Fibroblast of lung (primary cell): ENCODE data around the gene CAMTA1. TPM values are rescaled to one million over a fixed set of nuclear protein-coding genes. Genes with fewer than 3 reads are reported as not detected.

Experiments used
- DNase-seq, 2 donors: peaks; one replicate each; pipeline versions ENCODE4 v3.0.0 to v3.0.0-alpha.2; 2010; ENCODE audit warnings: low read depth in 2 of 2
- H2AFZ ChIP-seq: 2 replicates; pipeline ENCODE4 v1.5.1; 2012; ENCODE audit warnings: low read length, control low read depth, inconsistent platforms
- H3K27ac ChIP-seq: 2 replicates; pipeline ENCODE4 v1.5.1; 2011; ENCODE audit warnings: low read length, control low read depth; ENCODE audit not compliant: insufficient read depth
- H3K27me3 ChIP-seq: 2 replicates; pipeline ENCODE4 v1.5.1; 2011; ENCODE audit warnings: mild to moderate bottlenecking, low read length; ENCODE audit not compliant: control insufficient read depth, insufficient read depth
- H3K36me3 ChIP-seq: 2 replicates; pipeline ENCODE4 v1.5.1; 2011; ENCODE audit warnings: low read length; ENCODE audit not compliant: control insufficient read depth, insufficient read depth
- H3K4me1 ChIP-seq: 2 replicates; pipeline ENCODE4 v1.5.1; 2011; ENCODE audit warnings: low read length; ENCODE audit not compliant: control insufficient read depth, insufficient read depth; ENCODE audit errors: extremely low read depth
- H3K4me2 ChIP-seq: 2 replicates; pipeline ENCODE4 v1.5.1; 2011; ENCODE audit warnings: low read length, control low read depth; ENCODE audit not compliant: insufficient read depth; ENCODE audit errors: extremely low read depth
- H3K4me3 ChIP-seq, 4 experiments: fragments of 200-600 bp in 1 of 4; sonication (generic) in 1 of 4; replicated peaks in 1 of 4; 2 replicates each; pipeline ENCODE4 v1.5.1; 2011 to 2016; ENCODE audit warnings: low read length in 4 of 4, low read depth in 3 of 4, mild to moderate bottlenecking in 3 of 4, control low read depth in 2 of 4, inconsistent platforms in 1 of 4, mixed read lengths in 1 of 4; ENCODE audit not compliant: insufficient read depth in 1 of 4; ENCODE audit errors: control extremely low read depth in 1 of 4
- H3K79me2 ChIP-seq: 2 replicates; pipeline ENCODE4 v1.5.1; 2012; ENCODE audit warnings: mild to moderate bottlenecking, low read length, inconsistent platforms; ENCODE audit not compliant: control insufficient read depth, insufficient read depth
- H3K9ac ChIP-seq: 2 replicates; pipeline ENCODE4 v1.5.1; 2011; ENCODE audit warnings: mild to moderate bottlenecking, low read length, control low read depth; ENCODE audit not compliant: insufficient read depth
- H3K9me3 ChIP-seq: 2 replicates; pipeline ENCODE4 v1.5.1; 2012; ENCODE audit warnings: low read depth, low read length; ENCODE audit not compliant: control insufficient read depth, insufficient read depth
- H4K20me1 ChIP-seq: 2 replicates; pipeline ENCODE4 v1.5.1; 2011; ENCODE audit warnings: low read length; ENCODE audit not compliant: control insufficient read depth, insufficient read depth; ENCODE audit errors: extremely low read depth
- EZH2 ChIP-seq: IDR thresholded peaks from 2 replicates; pipeline ENCODE4 v1.5.1; 2012; ENCODE audit warnings: low read length, control low read depth, mild to moderate bottlenecking; ENCODE audit errors: missing control alignments
- polyA plus RNA-seq, 2 donors: library from polyadenylated mRNA; depleted of rRNA in 1 of 2; stranded (reverse) in 1 of 2; unstranded in 1 of 2; fragments of >200 nt; gene quantifications; 2 replicates each; pipeline ENCODE4 v1.2.1, GENCODE V29; 2011 to 2012; ENCODE audit warnings: missing spikeins in 1 of 2
- total RNA-seq: library from RNA; depleted of rRNA; stranded (reverse); fragments of >200 nt; gene quantifications from 2 replicates; pipeline ENCODE4 v1.2.1, GENCODE V29; 2014
- TF ChIP-seq, protein P1 (sequence below), 2 donors: IDR thresholded peaks in 1 of 2; conservative IDR thresholded peaks in 1 of 2; 1 replicate in 1 of 2; 2 replicates in 1 of 2; pipeline ENCODE4 v1.5.1; 2011 to 2012; ENCODE audit warnings: low read length in 2 of 2, control low read depth in 1 of 2, inconsistent platforms in 1 of 2, low read depth in 1 of 2, mild to moderate bottlenecking in 1 of 2

The CAMTA1 gene
- total and polyA plus RNA-seq, 2 donors (not counting 1 experiment from before 2014, with no cell fraction given), result 47.6 to 86.0 TPM

GRCh38 chr1:6859415-6860343, 74.4 kb downstream of the CAMTA1 start:
- no peak for TF ChIP-seq EZH2
- TF ChIP-seq, protein P1, sequence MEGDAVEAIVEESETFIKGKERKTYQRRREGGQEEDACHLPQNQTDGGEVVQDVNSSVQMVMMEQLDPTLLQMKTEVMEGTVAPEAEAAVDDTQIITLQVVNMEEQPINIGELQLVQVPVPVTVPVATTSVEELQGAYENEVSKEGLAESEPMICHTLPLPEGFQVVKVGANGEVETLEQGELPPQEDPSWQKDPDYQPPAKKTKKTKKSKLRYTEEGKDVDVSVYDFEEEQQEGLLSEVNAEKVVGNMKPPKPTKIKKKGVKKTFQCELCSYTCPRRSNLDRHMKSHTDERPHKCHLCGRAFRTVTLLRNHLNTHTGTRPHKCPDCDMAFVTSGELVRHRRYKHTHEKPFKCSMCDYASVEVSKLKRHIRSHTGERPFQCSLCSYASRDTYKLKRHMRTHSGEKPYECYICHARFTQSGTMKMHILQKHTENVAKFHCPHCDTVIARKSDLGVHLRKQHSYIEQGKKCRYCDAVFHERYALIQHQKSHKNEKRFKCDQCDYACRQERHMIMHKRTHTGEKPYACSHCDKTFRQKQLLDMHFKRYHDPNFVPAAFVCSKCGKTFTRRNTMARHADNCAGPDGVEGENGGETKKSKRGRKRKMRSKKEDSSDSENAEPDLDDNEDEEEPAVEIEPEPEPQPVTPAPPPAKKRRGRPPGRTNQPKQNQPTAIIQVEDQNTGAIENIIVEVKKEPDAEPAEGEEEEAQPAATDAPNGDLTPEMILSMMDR (conservative IDR thresholded peaks at IDR 0.05 in 1 of 2, IDR thresholded peaks at IDR 0.05 in 1 of 2; ENCODE audit: low read depth in 1 of 2, low read length in 2 of 2), result no peak
- H3K27ac ChIP-seq, result peak overlapping the region; percentile 55
- H3K4me1 ChIP-seq, result peaks cover 6% of the 10 kb centered on the region
- H3K36me3 ChIP-seq, result no peaks in the 10 kb centered on the region
- H3K79me2 ChIP-seq, result peaks cover 2% of the 10 kb centered on the region
- no peak overlapping the region for H3K9ac ChIP-seq
- H3K4me2 ChIP-seq, result peak overlapping the region; percentile 44
- H3K9me3 ChIP-seq, result no peaks in the 10 kb centered on the region
- H3K27me3 ChIP-seq, result no peaks in the 10 kb centered on the region
- H2AFZ ChIP-seq, result no peak overlapping the region
- peak; percentile 97 to 98 for DNase-seq
- peak overlapping the region in 3 of 4 experiments; percentile 2 to 23 (median 9) for H3K4me3 ChIP-seq
- no peaks in the 10 kb centered on the region for H4K20me1 ChIP-seq

DNA sequence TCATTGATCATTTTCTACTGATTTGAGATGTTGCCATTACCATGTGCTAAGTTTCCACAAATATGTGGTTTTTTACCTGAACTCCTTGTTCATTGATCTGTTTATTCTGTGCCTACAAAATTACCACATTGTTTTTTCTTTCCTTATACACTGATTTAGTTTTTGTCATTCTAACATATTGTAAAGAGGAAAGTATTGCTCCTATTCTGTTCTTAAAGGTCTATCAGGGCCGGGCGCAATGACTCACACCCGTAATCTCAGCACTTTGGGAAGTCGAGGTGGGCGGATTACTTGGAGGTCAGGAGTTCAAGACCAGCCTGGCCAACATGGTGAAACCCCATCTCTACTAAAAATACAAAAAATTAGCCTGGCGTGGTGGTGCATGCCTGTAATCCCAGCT, 75.1 kb downstream of the CAMTA1 start:
- no peak for TF ChIP-seq EZH2
- TF ChIP-seq, protein P1 (conservative IDR thresholded peaks at IDR 0.05 in 1 of 2, IDR thresholded peaks at IDR 0.05 in 1 of 2; ENCODE audit: low read depth in 1 of 2, low read length in 2 of 2), result no peak
- H3K9me3 ChIP-seq, result no peaks in the 10 kb centered on the region
- peaks cover 2% of the 10 kb centered on the region for H3K79me2 ChIP-seq
- no peak overlapping the region for H3K9ac ChIP-seq
- H4K20me1 ChIP-seq, result no peaks in the 10 kb centered on the region
- no peak overlapping the region for H3K4me3 ChIP-seq
- no peaks in the 10 kb centered on the region for H3K27me3 ChIP-seq
- no peak overlapping the region for H2AFZ ChIP-seq
- DNase-seq, result peak; percentile 39 to 83
- peak overlapping the region; percentile 18 for H3K27ac ChIP-seq
- H3K4me1 ChIP-seq, result peaks cover 6% of the 10 kb centered on the region
- H3K4me2 ChIP-seq, result no peak overlapping the region
- no peaks in the 10 kb centered on the region for H3K36me3 ChIP-seq

DNA sequence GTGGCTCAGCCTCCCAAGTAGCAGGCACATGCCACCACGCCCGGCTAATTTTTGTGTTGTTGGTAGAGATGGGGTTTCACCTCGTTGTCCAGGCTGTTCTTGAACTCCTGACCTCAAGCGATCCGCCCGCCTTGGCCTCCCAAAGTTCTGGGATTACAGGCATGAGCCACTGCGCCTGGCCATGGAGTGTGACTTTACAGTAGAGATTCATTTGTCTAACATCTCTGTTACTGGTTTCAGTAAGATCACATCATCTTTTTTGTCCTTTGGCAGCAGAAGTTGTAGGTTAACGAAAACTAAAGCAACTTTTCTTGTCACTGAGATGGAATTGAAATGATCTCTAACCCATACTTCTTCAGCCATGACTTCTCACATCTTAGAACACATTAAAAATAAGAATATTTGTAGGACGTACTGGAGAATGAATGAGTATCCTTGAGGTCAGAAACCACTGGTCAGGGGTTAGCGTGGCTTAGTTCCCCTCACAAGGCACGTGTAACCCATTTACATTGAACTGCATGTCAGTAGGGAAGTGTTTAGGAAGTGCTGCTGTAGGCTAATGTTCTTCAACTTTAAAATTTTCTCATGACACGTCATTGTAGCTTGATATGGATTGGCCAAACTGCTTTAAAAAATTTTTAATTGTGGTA, 75.9 kb downstream of the CAMTA1 start:
- no peak for TF ChIP-seq EZH2
- TF ChIP-seq, protein P1 (conservative IDR thresholded peaks at IDR 0.05 in 1 of 2, IDR thresholded peaks at IDR 0.05 in 1 of 2; ENCODE audit: low read depth in 1 of 2, low read length in 2 of 2), result no peak
- H3K27me3 ChIP-seq, result no peaks in the 10 kb centered on the region
- H3K79me2 ChIP-seq, result peaks cover 2% of the 10 kb centered on the region
- H3K4me3 ChIP-seq, result no peak overlapping the region
- no peak overlapping the region for H2AFZ ChIP-seq
- H3K9ac ChIP-seq, result no peak overlapping the region
- no peaks in the 10 kb centered on the region for H3K9me3 ChIP-seq
- H4K20me1 ChIP-seq, result no peaks in the 10 kb centered on the region
- no peak overlapping the region for H3K4me2 ChIP-seq
- H3K27ac ChIP-seq, result peak overlapping the region; percentile 18
- no peaks in the 10 kb centered on the region for H3K36me3 ChIP-seq
- peaks cover 6% of the 10 kb centered on the region for H3K4me1 ChIP-seq
- DNase-seq, result no peak
